GDM1 (cell line): ENCODE measurements around the gene DOCK10.
"Not testable (repeated sequence)": the region's sequence is repeated elsewhere in the genome, so short reads cannot be mapped to it uniquely, and the experiment has no call there.

ENCODE experiments used
- DNase-seq: peaks from one replicate; lab custom pipeline; 2025; lab: John Stamatoyannopoulos, UW

Gene DOCK10

DNA sequence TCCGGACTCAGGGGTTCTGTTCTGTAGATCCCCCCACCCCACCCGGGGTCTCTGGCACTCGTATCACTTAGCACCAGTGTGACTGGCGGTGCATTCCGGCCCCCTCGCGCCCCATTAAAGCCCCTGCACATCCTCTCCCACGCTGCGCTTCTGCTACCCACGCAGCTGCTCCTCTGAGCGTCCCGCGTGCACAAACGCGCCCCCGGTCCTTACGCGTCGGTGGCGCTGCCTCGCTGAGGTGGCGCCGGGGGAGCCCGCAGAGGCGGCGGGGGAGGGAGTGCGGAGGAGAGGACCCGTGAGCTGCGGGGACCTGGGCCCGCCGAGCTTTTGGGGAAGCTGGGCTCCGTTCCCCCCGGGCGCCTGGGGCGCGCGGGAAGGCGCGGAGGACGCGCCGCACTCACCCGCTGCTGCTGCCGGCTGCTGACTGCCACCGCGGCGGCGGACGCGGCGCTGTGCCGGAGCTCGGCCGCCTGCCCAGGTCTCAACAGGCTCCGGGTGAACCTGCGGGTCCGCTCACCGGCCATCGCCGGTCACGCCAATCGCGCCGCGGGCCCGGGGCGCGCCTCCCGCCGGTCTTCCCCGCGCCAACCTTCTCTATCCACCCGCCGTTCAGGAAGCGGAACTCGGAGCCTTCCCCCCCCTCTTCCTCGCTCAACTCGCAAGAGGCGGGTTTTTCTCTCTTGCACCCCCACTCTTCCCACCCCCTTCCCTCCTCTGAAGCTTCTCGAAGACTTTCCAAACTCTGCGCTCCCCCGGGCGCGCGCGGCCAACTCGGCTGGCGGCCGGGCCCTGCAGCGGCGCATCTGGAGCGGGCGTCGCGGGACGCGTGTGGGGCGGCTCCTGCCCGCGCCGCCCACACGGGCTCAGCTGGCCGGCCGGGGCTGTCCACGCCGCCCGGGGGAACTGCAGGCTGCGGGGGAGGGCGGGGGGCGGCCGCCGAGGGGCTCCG lies at the start of gene DOCK10:
DOCK10 (minus strand) TSS at position 618 of the 949 bp plus-strand sequence; CDS start at position 524, 94 bp downstream.
- DNase-seq, result no peak

DNA sequence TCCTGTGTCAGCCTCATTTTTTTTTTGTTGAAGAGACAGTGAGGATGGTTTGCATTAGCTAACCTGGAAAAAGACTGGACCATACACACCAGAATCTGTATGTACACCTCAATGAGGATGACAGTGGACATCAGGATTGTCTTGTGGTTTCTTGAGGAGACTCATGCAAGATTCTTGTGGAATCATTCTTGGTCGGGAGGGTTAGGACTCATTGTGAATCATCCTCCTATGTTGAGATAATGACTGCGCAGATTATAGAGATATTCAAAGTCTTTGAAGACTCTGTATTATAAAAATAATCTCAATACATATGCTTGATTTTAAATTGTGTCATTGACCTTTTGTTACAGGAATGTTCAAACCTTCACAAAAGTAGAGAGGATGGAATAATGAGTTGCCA lies 49.1 kb upstream of the DOCK10 start:
- DNase-seq, result no peak

- DNase-seq, result no peak
Measured at GRCh38 chr2:225090746-225091145, 48.5 kb upstream of the DOCK10 start.

GRCh38 chr2:225086915-225087314 lies 44.6 kb upstream of the DOCK10 start:
- DNase-seq, result no peak

- DNase-seq, result no peak
Measured at GRCh38 chr2:225086439-225086838, 44.2 kb upstream of the DOCK10 start.

GRCh38 chr2:225083276-225083675 lies 41.0 kb upstream of the DOCK10 start:
- no peak for DNase-seq

- DNase-seq, result no peak
Measured at GRCh38 chr2:225076125-225076524, 33.9 kb upstream of the DOCK10 start.

DNA sequence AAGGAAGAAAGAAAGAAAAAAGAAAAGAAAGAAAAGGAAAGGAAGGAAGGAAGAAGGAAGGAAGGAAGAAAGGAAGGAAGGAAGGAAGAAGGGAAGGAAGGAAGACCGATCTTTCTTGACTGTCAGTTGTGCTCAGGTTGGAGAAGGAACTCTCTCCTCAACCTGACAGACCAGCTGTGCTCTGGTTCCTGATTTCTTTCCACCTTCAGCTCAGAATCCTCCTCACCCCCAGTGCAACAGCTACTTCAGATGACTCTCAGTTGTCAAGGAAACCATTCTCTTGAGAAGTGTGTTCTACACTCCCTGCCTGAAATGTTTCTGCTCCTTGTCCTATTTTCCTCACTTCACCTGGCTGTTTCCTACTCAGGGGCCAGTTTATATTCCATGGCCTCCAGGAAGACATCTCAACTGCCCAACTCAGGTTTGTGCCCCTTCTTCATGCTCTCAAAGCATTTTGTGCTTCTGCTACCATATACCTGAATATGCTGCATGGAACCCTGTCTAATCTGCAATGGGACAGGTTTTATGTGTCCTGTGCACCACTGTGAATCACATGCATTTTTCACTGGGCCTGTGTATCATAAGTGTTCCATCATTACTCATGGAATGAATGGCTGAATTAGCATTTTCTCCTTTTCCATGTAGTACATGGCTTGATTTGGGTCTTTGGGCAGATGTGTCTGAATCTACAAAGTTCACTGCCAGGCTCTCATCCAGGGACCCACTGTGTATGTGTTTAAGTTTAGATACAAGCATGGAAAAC lies 32.8 kb upstream of the DOCK10 start:
- no peak for DNase-seq

- DNase-seq, result no peak
Measured at GRCh38 chr2:225074366-225074765, 32.1 kb upstream of the DOCK10 start.

- no peak for DNase-seq
Measured at GRCh38 chr2:225073198-225073597, 30.9 kb upstream of the DOCK10 start.

DNA sequence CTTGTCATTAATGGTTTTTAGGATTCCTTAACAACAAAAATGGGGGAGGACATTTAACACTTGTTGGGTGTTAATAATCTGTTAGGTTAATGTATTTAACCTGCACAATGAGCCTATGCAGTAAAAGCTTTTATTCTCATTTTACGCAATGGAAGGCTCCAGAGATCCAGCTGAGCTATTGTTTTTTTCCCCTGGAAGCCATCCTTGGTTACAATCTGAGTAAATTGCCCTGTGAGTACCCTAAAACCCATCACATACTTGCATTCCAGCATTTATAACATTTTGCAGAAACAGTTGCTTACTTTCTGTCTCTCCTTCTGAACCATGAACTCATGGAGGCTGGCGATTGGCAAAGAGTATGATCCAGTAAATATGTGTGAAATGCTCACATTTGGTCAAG lies 30.2 kb upstream of the DOCK10 start:
- no peak for DNase-seq

DNA sequence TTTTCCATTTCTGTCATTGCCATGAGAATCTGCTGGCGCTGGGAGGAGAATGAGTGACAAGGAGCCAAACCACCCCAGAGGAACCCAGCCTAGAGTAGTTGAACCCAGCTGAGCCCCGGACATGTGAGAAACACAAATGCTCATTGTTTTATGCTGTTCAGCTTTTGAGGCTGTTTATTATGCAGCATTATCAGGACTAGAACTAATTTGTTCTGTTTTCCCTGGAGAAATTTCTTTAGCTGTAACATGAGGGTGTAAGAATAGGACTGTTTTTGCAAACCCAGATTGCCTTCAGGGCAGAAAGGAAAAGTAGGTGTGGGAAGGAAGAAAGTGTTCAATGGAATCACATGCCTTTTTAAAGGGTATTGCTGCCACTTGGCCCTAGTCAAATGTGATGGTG lies 28.5 kb upstream of the DOCK10 start:
- no peak for DNase-seq

DNA sequence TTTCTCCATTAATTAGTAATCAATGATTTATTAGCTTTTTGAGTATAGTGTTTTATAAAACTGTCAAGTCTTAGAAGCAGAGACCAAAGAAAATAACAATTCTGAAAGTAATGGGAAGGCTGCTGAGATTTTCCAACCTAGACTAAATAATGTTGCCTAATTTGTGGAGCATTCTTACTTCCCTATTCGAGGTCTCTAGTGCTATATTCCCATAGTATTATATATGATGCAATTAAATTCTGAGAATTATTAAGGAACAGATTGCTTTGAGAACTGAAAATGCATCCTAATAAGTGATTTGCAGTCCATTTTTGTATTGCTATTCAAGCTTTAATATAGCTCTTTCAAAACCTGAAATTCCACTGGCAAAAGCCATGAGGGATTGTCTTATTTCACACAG lies 27.7 kb upstream of the DOCK10 start:
- DNase-seq, result no peak

- DNase-seq, result no peak
Measured at GRCh38 chr2:225069477-225069876, 27.2 kb upstream of the DOCK10 start.

GRCh38 chr2:225065882-225066281 lies 23.6 kb upstream of the DOCK10 start:
- no peak for DNase-seq

DNA sequence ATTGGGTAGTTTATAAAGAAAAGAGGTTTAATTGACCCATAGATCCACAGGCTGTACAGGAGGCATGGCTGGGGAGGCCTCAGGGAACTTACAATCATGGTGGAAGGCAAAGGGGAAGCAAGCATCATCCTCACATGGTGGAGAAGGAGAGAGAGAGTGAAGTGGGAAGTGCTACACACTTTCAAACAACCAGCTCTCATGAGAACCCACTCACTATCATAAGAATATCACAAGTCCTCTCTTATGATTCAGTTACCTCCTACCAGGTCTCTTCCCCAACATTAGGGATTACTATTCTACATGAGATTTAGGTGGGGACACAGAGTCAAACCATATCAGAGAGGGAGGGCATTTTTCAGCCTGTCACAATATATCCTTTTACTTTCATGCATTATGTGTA lies 22.7 kb upstream of the DOCK10 start:
- DNase-seq, result no peak

DNA sequence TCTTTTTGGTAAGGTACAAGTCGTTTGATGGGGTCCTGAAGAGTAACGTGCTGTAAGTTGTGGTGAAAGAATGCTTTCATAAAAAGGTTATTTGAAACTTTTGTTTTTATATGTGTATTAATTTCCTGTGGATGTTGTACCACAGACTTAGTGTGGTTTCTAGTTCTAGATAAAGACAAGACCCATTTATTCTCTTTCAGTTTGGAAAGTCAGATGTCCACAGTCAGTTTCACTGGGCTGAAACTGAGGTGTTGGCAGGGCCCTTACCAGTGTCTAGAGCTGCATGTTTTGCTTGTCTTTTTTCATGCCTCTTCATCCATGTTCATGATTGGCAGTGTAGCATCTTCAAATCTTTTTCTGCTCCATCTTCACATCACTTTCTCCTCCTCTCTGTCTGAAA lies 22.1 kb upstream of the DOCK10 start:
- no peak for DNase-seq

DNA sequence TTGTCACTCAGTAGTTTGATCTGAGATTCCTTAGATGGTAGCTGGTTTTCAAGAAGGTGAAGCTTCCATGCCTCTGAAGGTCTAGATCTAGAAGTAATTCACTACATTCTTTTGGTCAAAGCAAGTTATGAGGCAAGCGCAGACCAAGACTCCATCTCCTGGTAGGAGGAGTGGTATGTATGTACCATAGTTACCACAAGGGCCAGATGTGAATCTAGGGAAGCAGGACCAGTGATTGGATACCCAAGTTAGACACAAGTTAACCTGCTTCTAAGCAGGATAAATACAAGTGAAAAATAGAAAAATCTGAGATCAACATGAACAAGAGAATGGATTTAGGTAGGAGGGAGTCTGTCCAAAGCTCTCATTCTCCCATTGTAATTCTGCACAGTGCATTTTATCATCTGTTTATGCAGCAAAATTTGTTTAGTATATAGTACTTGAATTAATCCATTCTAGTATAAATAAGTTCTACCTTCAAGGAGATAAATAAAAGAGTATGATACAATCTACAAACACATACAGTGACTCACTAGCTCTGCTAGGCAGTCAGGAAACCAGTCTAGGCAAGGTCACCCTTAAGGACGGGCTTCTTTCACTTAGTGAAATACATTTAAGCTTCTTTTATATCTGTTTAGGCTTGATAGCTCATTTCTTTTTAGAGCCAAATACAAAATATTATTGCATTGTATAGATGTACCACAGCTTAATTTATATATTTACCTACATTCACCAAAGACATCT lies 14.2 kb upstream of the DOCK10 start:
- no peak for DNase-seq

DNA sequence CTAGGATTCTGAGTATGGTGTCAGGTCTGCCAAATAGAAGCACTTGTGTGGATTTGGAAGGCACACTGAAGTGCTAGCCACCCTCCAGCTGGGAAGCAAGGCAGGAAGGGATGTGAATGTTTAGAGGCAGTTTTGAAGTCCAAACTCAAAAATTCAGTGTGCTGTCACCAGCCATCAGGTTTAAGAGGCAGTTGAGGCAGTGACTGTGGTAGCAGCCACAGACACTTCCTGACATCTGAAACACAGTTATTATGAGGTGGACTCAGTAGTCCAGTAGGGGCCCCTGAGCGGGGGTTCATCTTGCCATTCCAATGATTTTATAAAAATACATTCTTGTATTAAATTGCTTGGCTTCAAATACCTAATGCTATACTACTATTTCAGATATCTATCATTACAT lies 13.4 kb upstream of the DOCK10 start:
- no peak for DNase-seq

GRCh38 chr2:225052703-225053102 lies 10.4 kb upstream of the DOCK10 start:
- DNase-seq, result peak; percentile 18

- DNase-seq, result not testable (repeated sequence)
Measured at GRCh38 chr2:225047502-225047901, 5.2 kb upstream of the DOCK10 start.

DNA sequence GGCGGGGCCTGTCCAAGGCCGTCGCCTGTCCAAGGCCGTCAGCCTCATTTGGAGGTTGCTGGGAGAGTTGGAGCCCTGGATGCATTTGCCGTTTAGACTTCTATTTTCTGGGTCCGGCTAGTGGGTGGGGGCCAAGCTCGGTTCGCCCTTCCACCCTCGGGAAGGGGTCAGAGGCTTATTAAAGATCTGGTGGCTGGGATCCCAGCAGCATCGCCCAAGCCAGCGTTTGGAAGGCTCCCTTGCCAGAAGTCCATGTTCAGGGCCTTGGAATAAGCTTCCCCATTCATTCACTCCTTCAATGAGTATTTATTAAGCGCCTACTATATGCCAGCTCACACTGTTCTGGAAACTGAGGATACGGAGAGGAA lies 516 bp upstream of the DOCK10 start:
- no peak for DNase-seq
